Neural cell (in vitro differentiated cells): Measurements from ENCODE around the gene NT5DC3. TPM values are rescaled to one million over a fixed set of nuclear protein-coding genes. Genes with fewer than 3 reads are reported as not detected.

ENCODE experiments used
- H2AFZ ChIP-seq: fragments of 200-600, 300-800 bp; sonication (generic), shearing (Covaris generic); 2 replicates; pipeline ENCODE4 v1.6.0; 2014; ENCODE audit warnings: low read depth, mild to moderate bottlenecking, antibody characterized with exemption, low read length, moderate library complexity
- H3F3A ChIP-seq: fragments of 200-600 bp; shearing (Covaris generic); 2 replicates; pipeline ENCODE4 v1.6.1; 2016; ENCODE audit warnings: mild to moderate bottlenecking, moderate library complexity, mixed read lengths, antibody characterized with exemption, low read length; ENCODE audit not compliant: insufficient read depth, poor library complexity, severe bottlenecking
- H3K27ac ChIP-seq: fragments of 200-600, 300-800 bp; sonication (generic), shearing (Covaris generic); 2 replicates; pipeline ENCODE4 v1.5.1; 2014; ENCODE audit warnings: mild to moderate bottlenecking, low read length, moderate library complexity
- H3K27me3 ChIP-seq: fragments of 300-800, 200-600 bp; sonication (generic), shearing (Covaris generic); 2 replicates; pipeline ENCODE4 v1.6.0; 2014; ENCODE audit warnings: mild to moderate bottlenecking, low read depth, low read length, moderate library complexity; ENCODE audit not compliant: insufficient read depth
- H3K36me3 ChIP-seq: fragments of 300-800, 200-600 bp; sonication (generic), shearing (Covaris generic); 2 replicates; pipeline ENCODE4 v1.5.1; 2014; ENCODE audit warnings: mild to moderate bottlenecking, antibody characterized with exemption, low read length, moderate library complexity; ENCODE audit not compliant: insufficient read depth
- H3K4me2 ChIP-seq: fragments of 300-800, 200-600 bp; sonication (generic), shearing (Covaris generic); 2 replicates; pipeline ENCODE4 v1.6.0; 2014; ENCODE audit warnings: mild to moderate bottlenecking, low read length
- H3K4me3 ChIP-seq: fragments of 300-800, 200-600 bp; sonication (generic), shearing (Covaris generic); 2 replicates; pipeline ENCODE4 v1.5.1; 2014; ENCODE audit warnings: mild to moderate bottlenecking, low read length, moderate library complexity
- H3K79me2 ChIP-seq: fragments of 200-600 bp; shearing (Covaris generic); replicated peaks from 2 replicates; pipeline ENCODE4 v1.6.0; 2014; ENCODE audit warnings: mild to moderate bottlenecking, low read length, moderate library complexity; ENCODE audit not compliant: insufficient read depth
- H3K9ac ChIP-seq: fragments of 300-800, 200-600 bp; sonication (generic), shearing (Covaris generic); 2 replicates; pipeline ENCODE4 v1.6.1; 2016; ENCODE audit warnings: mild to moderate bottlenecking, low read length, mixed read lengths
- H3K9me2 ChIP-seq: fragments of 200-600 bp; shearing (Covaris generic); 2 replicates; pipeline ENCODE4 v1.6.1; 2016; ENCODE audit warnings: mild to moderate bottlenecking, low read length, mixed read lengths; ENCODE audit not compliant: insufficient read depth
- H3K9me3 ChIP-seq: fragments of 200-600, 300-800 bp; sonication (generic), shearing (Covaris generic); 2 replicates; pipeline ENCODE4 v1.6.1; 2016; ENCODE audit warnings: mild to moderate bottlenecking, mixed run types, low read length, moderate library complexity, mixed read lengths
- H4K20me1 ChIP-seq: fragments of 200-600 bp; shearing (Covaris generic); 2 replicates; pipeline ENCODE4 v1.6.1; 2016; ENCODE audit warnings: mild to moderate bottlenecking, mixed run types; ENCODE audit not compliant: insufficient read depth
- CTCF ChIP-seq: fragments of 450-650 bp; IDR thresholded peaks from 2 replicates; pipeline ENCODE4 v1.5.1; 2014; ENCODE audit warnings: antibody characterized with exemption, mild to moderate bottlenecking, moderate library complexity; ENCODE audit not compliant: poor library complexity, severe bottlenecking
- EP300 ChIP-seq: fragments of 450-650 bp; conservative IDR thresholded peaks from 2 replicates; pipeline ENCODE4 v1.6.1; 2014; ENCODE audit warnings: antibody characterized with exemption, mild to moderate bottlenecking, moderate library complexity; ENCODE audit not compliant: poor library complexity, severe bottlenecking
- EZH2 ChIP-seq: fragments of 200-600, 300-800 bp; shearing (Covaris generic), sonication (generic); IDR thresholded peaks from 2 replicates; pipeline ENCODE4 v1.6.1; 2014; ENCODE audit warnings: antibody characterized with exemption, low read length, borderline replicate concordance, mild to moderate bottlenecking; ENCODE audit not compliant: insufficient read depth, poor library complexity, severe bottlenecking
- MXI1 ChIP-seq: fragments of 450-650 bp; conservative IDR thresholded peaks from 2 replicates; pipeline ENCODE4 v1.6.1; 2014; ENCODE audit warnings: antibody characterized with exemption, mild to moderate bottlenecking; ENCODE audit not compliant: poor library complexity, severe bottlenecking
- POLR2AphosphoS5 ChIP-seq: IDR thresholded peaks from 2 replicates; pipeline ENCODE4 v1.6.1; 2012
- RAD21 ChIP-seq: fragments of 450-650 bp; conservative IDR thresholded peaks from 2 replicates; pipeline ENCODE4 v1.6.1; 2014; ENCODE audit warnings: antibody characterized with exemption, mild to moderate bottlenecking, moderate library complexity
- REST ChIP-seq: IDR thresholded peaks from 2 replicates; pipeline ENCODE4 v1.6.1; 2012; ENCODE audit warnings: borderline replicate concordance
- SMC3 ChIP-seq: fragments of 450-650 bp; conservative IDR thresholded peaks from 2 replicates; pipeline ENCODE4 v1.6.1; 2014; ENCODE audit warnings: antibody characterized with exemption, mild to moderate bottlenecking, moderate library complexity; ENCODE audit not compliant: poor library complexity
- TAF1 ChIP-seq: IDR thresholded peaks from 2 replicates; pipeline ENCODE4 v1.6.1; 2012; ENCODE audit warnings: low read depth
- polyA plus RNA-seq: library from polyadenylated mRNA; depleted of rRNA; stranded (reverse); fragments of >200 nt; gene quantifications from 2 replicates; pipeline ENCODE4 v1.2.3, GENCODE V29; 2014

The NT5DC3 gene
- polyA plus RNA-seq, 1 donor from 2014 or later, result 4.0 TPM

- H3K27ac ChIP-seq, result no peak overlapping the region
- H3K9me3 ChIP-seq, result no peaks in the 10 kb centered on the region
- H3K4me2 ChIP-seq, result no peak overlapping the region
- no peaks in the 10 kb centered on the region for H3K9me2 ChIP-seq
- no peaks in the 10 kb centered on the region for H3F3A ChIP-seq
- TF ChIP-seq POLR2AphosphoS5 (no peak), MXI1 (no peak), RAD21 (no peak), EZH2 (no peak), REST (no peak), EP300 (no peak), SMC3 (no peak), CTCF (no peak), TAF1 (no peak)
- no peaks in the 10 kb centered on the region for H3K36me3 ChIP-seq
- no peak overlapping the region for H3K9ac ChIP-seq
- no peak overlapping the region for H3K4me3 ChIP-seq
- H4K20me1 ChIP-seq, result no peaks in the 10 kb centered on the region
- no peak overlapping the region for H2AFZ ChIP-seq
- H3K79me2 ChIP-seq, result no peaks in the 10 kb centered on the region
- no peaks in the 10 kb centered on the region for H3K27me3 ChIP-seq
Measured at GRCh38 chr12:103850429-103850828, 9.4 kb upstream of the NT5DC3 start.

GRCh38 chr12:103848917-103849491, 8.0 kb upstream of the NT5DC3 start:
- H3K36me3 ChIP-seq, result no peaks in the 10 kb centered on the region
- no peaks in the 10 kb centered on the region for H3K79me2 ChIP-seq
- no peak overlapping the region for H3K4me2 ChIP-seq
- H3K27ac ChIP-seq, result no peak overlapping the region
- no peaks in the 10 kb centered on the region for H3K9me3 ChIP-seq
- no peak overlapping the region for H2AFZ ChIP-seq
- H4K20me1 ChIP-seq, result no peaks in the 10 kb centered on the region
- no peak overlapping the region for H3K9ac ChIP-seq
- no peaks in the 10 kb centered on the region for H3K27me3 ChIP-seq
- no peaks in the 10 kb centered on the region for H3F3A ChIP-seq
- no peaks in the 10 kb centered on the region for H3K9me2 ChIP-seq
- TF ChIP-seq CTCF (no peak), REST (no peak), TAF1 (no peak), EP300 (no peak), POLR2AphosphoS5 (no peak), EZH2 (no peak), RAD21 (no peak), SMC3 (no peak), MXI1 (no peak)
- H3K4me3 ChIP-seq, result no peak overlapping the region
